CD4-positive, alpha-beta T cell treated with Interleukin-6 for 4 hours (primary cell): ENCODE measurements around the gene DDX10.
A peak's percentile ranks its signal among the peaks of the same experiment; 100 is the strongest.

Experiments used
- DNase-seq: peaks from one replicate; pipeline ENCODE4 v3.0.0-alpha.2; 2020; ENCODE audit warnings: mixed read lengths

DDX10 gene

GRCh38 chr11:108662700-108663099, 2.2 kb upstream of the DDX10 start:
- DNase-seq = no peak

DNA sequence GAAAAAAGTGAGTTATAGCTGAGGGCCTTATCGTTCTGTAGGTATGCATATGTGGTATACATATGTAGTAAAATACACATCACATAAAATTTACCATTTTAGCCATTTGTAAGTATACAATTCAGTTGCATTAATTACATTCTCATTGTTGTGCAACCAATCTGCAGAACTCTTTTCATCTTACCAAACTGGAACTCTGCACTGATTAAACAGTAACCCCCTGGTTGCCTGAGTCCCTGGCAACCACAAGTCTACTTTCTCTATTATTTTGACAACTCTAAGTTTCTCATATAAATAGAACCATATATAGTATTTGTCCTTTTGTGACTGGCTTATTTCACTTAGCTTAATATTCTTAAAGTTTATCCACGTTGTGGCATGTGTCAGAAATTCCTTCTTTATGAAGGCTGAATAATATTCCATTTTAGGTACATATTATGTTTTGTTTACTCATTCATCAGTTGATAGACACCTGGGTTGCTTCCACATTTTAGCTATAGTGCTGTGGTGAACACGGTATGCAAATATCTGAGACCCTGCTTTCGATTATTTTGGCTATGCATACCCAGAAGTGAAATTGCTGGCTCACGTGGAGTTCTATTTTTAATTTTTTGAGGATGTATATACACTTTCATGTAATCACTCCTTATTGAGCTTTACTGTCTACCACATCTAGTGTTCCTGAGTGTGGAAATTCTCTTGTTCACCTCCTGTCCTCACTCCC, 1.6 kb upstream of the DDX10 start:
- DNase-seq = no peak

DNA sequence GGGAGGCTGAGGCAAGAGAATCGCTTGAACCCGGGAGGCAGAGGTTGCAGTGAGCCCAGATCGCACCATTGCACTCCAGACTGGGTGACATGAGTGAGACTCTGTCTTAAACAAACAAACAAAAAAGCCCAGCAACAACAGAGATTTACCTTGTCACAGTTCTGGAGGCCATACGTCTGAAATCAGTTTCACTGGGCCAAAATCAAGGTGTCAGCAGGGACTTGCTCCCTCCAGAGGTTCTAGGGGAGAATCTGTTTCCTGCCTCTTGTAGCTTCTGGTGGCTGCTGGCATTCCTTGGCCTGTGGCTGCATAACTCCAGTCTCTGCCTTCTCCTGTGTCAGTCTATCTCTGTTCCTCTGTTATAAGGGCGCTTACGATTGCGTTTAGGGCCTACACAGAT, 1.5 kb downstream of the DDX10 start:
- DNase-seq = no peak

DNA sequence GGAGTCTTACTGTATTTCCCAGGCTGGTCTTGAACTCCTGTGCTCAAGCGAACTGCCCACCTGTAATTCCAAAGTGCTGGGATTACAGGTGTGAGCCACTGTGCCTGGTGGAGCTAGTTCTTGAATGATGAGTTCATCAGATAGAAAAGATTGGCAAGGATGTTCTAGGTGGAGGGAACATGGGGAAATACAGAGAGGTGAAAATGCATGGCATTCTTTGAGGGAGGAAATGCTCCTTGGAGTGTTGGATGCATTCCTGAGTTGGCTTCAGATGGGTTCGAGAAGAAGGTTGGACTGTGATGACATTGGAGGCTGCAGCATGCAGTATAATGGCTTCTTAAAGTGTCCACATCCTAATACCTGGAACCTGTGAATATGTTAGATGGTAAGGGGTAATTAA, 4.4 kb downstream of the DDX10 start:
- DNase-seq = no peak

DNA sequence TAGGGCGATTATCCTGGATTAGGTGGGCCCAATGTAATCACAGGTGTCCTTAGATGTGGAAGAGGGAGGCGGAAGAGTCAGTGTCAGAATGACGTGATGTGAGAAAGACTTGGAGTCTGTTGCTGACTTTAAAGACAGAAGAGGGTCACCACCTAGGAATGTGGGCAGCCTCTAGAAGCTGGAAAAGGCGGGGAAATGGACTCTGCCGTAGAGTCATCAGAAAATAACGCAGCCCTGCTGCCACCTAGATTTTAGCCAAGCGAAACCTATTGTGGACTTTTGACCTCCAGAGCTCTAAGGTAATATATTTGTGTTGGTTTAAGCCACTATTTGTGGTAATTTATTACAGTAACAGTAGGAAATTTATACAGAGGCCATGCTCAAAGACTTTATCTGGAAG, 4.8 kb downstream of the DDX10 start:
- no peak for DNase-seq

- no peak for DNase-seq
Observed at GRCh38 chr11:108670451-108670850, 5.6 kb downstream of the DDX10 start.

DNA sequence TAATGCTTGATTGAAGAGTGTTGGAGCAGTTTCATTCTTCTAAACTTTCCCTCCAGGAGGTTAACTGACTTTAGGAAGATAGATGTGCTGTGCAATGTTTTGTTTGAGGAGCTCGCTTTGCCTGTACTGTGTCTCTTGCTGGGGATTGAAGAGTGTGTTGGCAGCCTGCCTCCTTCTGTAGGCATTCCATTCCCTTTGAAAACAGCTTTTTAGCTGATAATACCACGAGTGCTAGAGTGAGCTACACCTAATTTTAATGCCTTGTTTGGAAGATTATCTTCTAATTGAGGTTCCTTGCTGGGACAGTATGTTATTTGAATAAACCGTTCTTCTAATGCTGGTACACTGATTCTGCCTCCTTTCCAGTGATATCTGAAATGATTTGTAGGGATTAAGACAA, 7.2 kb downstream of the DDX10 start:
- DNase-seq = no peak

GRCh38 chr11:108672786-108673185, 7.9 kb downstream of the DDX10 start:
- DNase-seq = no peak

DNA sequence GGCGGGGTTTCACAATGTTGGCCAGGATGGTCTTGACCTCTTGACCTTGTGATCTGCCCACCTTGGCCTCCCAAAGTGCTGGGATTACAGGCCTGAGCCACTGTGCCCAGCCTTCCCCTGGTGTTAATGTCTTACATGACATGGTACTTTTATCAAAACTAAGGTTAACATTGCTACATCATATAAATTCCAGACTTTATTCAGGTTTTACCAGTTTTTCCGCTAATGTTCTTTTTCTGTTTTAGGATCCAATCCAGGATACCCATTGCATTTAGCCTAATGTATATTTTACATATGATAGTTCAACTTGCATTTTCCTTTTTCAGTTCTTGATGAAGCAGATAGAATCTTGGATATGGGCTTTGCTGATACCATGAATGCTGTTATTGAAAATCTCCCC, 14.2 kb downstream of the DDX10 start:
- DNase-seq = no peak

DNA sequence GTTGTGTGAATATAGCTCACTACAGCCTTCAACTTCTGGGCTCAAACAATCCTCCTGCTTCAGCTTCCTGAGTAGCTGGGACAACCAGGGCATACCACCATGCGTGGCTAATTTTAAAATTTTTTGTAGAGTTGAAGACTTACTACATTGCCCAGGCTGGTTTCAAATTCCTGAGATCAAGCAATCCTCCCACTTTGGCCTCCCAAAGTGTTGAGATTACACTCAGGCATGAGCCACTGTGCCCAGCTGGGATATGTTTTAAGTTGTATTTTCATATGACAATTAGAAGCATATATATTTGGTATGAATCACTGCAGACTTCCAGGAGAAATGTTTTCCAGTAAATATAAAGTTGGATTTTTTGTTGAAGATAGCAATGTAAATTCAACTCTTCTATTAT, 15.4 kb downstream of the DDX10 start:
- DNase-seq = no peak

- DNase-seq = no peak
Observed at GRCh38 chr11:108685419-108686130, 20.7 kb downstream of the DDX10 start.

GRCh38 chr11:108693852-108694251, 29.0 kb downstream of the DDX10 start:
- DNase-seq = no peak

DNA sequence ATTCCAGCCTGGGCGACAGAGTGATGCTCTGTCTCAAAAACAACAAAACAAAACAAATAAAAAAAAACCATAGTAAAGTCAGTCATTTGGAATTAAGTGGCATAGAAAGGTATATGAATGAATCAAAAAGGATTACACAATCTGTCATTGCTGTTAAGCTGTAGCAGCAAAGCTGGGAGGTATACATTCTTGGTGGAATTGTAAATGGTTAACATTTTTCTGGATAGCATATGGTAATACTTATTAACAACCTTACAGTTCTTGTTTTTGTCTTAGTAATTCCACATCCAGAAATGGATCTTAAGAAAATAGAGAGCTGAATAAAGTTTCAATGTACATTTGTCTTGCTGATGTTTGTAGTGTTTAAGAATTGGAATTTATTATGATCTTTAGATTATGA, 30.0 kb downstream of the DDX10 start:
- DNase-seq = no peak

GRCh38 chr11:108697872-108698473, 33.1 kb downstream of the DDX10 start:
- DNase-seq = peak; percentile 32

DNA sequence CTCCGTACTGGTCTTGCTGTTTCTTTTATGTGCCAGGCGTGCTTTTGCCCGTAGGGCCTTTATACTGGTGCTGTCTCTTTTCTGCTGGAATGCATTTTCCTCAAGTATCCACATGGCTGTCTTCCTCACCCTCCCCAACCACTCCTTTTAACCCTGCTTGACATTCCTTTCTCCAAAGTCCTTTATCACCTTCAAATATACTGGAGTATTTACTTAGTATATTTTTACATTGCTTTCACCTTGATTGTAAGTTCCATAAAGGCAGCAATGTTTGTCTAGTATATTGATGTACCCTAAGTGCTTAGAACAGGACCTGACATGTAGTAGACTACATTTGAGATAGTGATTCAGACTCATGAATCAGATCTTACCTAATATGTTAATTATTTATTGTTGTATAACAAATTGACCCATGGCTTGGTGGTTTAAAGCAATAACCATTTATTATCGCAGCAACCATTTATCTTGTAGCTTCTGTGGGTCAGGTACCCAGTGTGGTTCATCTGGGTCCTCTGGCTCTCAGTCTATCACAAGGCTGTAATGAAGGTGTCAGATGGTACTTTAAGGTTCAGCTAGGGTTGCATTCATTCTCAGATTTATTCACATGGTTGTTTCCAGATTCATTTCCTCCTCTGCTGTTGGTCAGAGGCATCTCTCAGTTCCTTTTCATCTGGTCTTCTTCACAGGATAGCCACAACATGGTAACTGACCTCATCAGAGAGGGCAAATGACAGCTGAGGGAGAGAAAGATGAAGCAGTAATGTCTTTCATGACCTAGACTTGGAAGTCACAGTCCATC, 34.2 kb downstream of the DDX10 start:
- no peak for DNase-seq

- no peak for DNase-seq
Observed at GRCh38 chr11:108703916-108704315, 39.0 kb downstream of the DDX10 start.

DNA sequence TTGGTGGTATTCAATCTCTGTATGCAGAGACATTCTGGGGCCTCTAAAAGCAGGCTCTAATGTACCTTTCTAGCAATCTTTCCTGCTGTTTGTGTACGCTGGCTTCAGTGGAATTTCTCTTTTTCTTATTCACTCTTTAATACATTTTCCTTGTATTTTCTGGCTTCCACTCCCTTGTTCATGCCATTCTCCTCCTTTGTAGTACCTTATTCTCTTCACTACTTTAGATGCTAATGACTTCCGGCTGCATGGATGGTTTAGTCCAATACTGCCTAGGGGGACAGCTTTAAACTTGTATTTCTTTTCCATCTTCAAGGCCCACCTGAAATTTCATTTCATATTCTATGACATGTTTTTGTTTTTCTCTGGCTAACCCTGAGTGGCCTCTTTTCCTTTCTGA, 40.2 kb downstream of the DDX10 start:
- DNase-seq = no peak

DNA sequence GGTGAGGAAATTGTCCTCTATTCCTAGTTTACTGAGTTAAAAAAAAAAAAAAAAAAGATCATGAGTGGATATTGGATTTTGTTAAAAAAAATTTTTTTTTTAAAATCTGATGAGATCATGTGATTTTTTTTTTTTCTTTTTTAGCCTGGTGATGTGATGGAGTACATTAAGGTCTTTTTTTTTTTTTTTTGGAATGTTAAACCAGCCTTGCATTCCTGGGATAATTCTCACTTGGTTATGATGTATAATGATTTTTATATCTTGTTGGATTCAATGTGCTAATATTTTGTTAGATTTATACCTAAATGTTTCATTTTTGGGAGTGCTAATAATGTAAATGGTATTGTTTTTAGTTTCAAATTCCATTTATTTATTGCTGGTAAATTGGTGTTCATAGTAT, 43.3 kb downstream of the DDX10 start:
- no peak for DNase-seq

DNA sequence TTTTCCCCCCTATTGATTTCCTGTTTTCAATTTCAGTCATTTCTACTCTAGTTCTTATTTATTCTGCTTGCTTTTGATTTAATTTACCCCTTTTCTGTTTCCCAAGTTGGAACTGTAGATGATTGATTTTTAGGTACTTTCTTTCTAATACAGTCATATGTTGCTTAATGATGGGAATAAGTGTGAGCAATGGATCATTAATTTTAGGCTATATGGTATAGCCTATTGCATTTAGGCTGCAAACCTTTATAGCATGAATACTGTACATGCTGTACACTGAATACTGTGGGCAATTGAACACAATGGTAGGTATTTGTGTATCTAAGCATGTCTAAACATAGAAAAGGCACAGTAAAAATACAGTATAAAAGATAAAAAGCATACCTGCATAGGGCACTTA, 44.9 kb downstream of the DDX10 start:
- no peak for DNase-seq

DNA sequence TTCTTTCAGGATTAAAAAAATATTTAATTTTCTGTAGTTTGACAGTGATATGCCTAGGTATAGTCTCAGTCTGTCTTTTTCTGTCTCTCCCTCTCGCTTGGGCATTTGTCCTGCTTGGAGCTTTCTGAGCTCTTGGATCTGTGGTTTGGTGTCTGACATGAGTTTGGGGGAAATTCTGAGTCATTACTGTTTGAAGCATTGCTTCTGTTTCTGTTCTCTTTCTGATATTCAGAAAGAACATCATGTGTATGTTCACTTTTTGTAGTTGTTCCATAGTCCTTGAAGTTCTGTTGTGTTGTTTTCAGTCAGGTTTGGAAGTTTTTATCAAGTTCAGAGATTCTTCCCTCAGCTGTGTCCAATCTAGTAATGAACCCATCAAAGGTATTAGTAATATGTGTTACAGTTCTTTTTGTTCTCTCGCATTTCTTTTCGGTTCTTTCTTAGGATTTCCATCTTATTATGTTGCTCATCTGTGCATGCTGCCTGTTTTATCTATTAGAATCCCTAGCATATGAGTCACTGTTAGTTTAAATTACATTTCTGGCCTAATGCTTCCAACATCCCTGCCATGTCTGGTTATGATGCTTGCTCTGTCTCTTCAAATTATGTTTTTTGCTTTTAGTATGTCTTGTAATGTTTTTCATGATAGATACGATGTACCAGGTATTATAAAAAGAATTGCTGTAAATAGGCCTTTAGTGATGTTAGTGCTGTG, 48.4 kb downstream of the DDX10 start:
- no peak for DNase-seq

GRCh38 chr11:108715239-108715638, 50.4 kb downstream of the DDX10 start:
- no peak for DNase-seq

GRCh38 chr11:108718466-108718865, 53.6 kb downstream of the DDX10 start:
- DNase-seq = no peak
